Neural cell (in vitro differentiated cells): ENCODE data around the gene PLEKHA3. TPM values are rescaled to one million over a fixed set of nuclear protein-coding genes. Genes with fewer than 3 reads are reported as not detected.

ENCODE experiments used
- H2AFZ ChIP-seq: fragments of 200-600, 300-800 bp; sonication (generic), shearing (Covaris generic); 2 replicates; pipeline ENCODE4 v1.6.0; 2014; ENCODE audit warnings: low read depth, mild to moderate bottlenecking, antibody characterized with exemption, low read length, moderate library complexity
- H3F3A ChIP-seq: fragments of 200-600 bp; shearing (Covaris generic); 2 replicates; pipeline ENCODE4 v1.6.1; 2016; ENCODE audit warnings: mild to moderate bottlenecking, moderate library complexity, mixed read lengths, antibody characterized with exemption, low read length; ENCODE audit not compliant: insufficient read depth, poor library complexity, severe bottlenecking
- H3K27ac ChIP-seq: fragments of 200-600, 300-800 bp; sonication (generic), shearing (Covaris generic); 2 replicates; pipeline ENCODE4 v1.5.1; 2014; ENCODE audit warnings: mild to moderate bottlenecking, low read length, moderate library complexity
- H3K27me3 ChIP-seq: fragments of 300-800, 200-600 bp; sonication (generic), shearing (Covaris generic); 2 replicates; pipeline ENCODE4 v1.6.0; 2014; ENCODE audit warnings: mild to moderate bottlenecking, low read depth, low read length, moderate library complexity; ENCODE audit not compliant: insufficient read depth
- H3K36me3 ChIP-seq: fragments of 300-800, 200-600 bp; sonication (generic), shearing (Covaris generic); 2 replicates; pipeline ENCODE4 v1.5.1; 2014; ENCODE audit warnings: mild to moderate bottlenecking, antibody characterized with exemption, low read length, moderate library complexity; ENCODE audit not compliant: insufficient read depth
- H3K4me2 ChIP-seq: fragments of 300-800, 200-600 bp; sonication (generic), shearing (Covaris generic); 2 replicates; pipeline ENCODE4 v1.6.0; 2014; ENCODE audit warnings: mild to moderate bottlenecking, low read length
- H3K4me3 ChIP-seq: fragments of 300-800, 200-600 bp; sonication (generic), shearing (Covaris generic); 2 replicates; pipeline ENCODE4 v1.5.1; 2014; ENCODE audit warnings: mild to moderate bottlenecking, low read length, moderate library complexity
- H3K79me2 ChIP-seq: fragments of 200-600 bp; shearing (Covaris generic); replicated peaks from 2 replicates; pipeline ENCODE4 v1.6.0; 2014; ENCODE audit warnings: mild to moderate bottlenecking, low read length, moderate library complexity; ENCODE audit not compliant: insufficient read depth
- H3K9ac ChIP-seq: fragments of 300-800, 200-600 bp; sonication (generic), shearing (Covaris generic); 2 replicates; pipeline ENCODE4 v1.6.1; 2016; ENCODE audit warnings: mild to moderate bottlenecking, low read length, mixed read lengths
- H3K9me2 ChIP-seq: fragments of 200-600 bp; shearing (Covaris generic); 2 replicates; pipeline ENCODE4 v1.6.1; 2016; ENCODE audit warnings: mild to moderate bottlenecking, low read length, mixed read lengths; ENCODE audit not compliant: insufficient read depth
- H3K9me3 ChIP-seq: fragments of 200-600, 300-800 bp; sonication (generic), shearing (Covaris generic); 2 replicates; pipeline ENCODE4 v1.6.1; 2016; ENCODE audit warnings: mild to moderate bottlenecking, mixed run types, low read length, moderate library complexity, mixed read lengths
- H4K20me1 ChIP-seq: fragments of 200-600 bp; shearing (Covaris generic); 2 replicates; pipeline ENCODE4 v1.6.1; 2016; ENCODE audit warnings: mild to moderate bottlenecking, mixed run types; ENCODE audit not compliant: insufficient read depth
- CTCF ChIP-seq: fragments of 450-650 bp; IDR thresholded peaks from 2 replicates; pipeline ENCODE4 v1.5.1; 2014; ENCODE audit warnings: antibody characterized with exemption, mild to moderate bottlenecking, moderate library complexity; ENCODE audit not compliant: poor library complexity, severe bottlenecking
- EP300 ChIP-seq: fragments of 450-650 bp; conservative IDR thresholded peaks from 2 replicates; pipeline ENCODE4 v1.6.1; 2014; ENCODE audit warnings: antibody characterized with exemption, mild to moderate bottlenecking, moderate library complexity; ENCODE audit not compliant: poor library complexity, severe bottlenecking
- EZH2 ChIP-seq: fragments of 200-600, 300-800 bp; shearing (Covaris generic), sonication (generic); IDR thresholded peaks from 2 replicates; pipeline ENCODE4 v1.6.1; 2014; ENCODE audit warnings: antibody characterized with exemption, low read length, borderline replicate concordance, mild to moderate bottlenecking; ENCODE audit not compliant: insufficient read depth, poor library complexity, severe bottlenecking
- MXI1 ChIP-seq: fragments of 450-650 bp; conservative IDR thresholded peaks from 2 replicates; pipeline ENCODE4 v1.6.1; 2014; ENCODE audit warnings: antibody characterized with exemption, mild to moderate bottlenecking; ENCODE audit not compliant: poor library complexity, severe bottlenecking
- POLR2AphosphoS5 ChIP-seq: IDR thresholded peaks from 2 replicates; pipeline ENCODE4 v1.6.1; 2012
- RAD21 ChIP-seq: fragments of 450-650 bp; conservative IDR thresholded peaks from 2 replicates; pipeline ENCODE4 v1.6.1; 2014; ENCODE audit warnings: antibody characterized with exemption, mild to moderate bottlenecking, moderate library complexity
- REST ChIP-seq: IDR thresholded peaks from 2 replicates; pipeline ENCODE4 v1.6.1; 2012; ENCODE audit warnings: borderline replicate concordance
- SMC3 ChIP-seq: fragments of 450-650 bp; conservative IDR thresholded peaks from 2 replicates; pipeline ENCODE4 v1.6.1; 2014; ENCODE audit warnings: antibody characterized with exemption, mild to moderate bottlenecking, moderate library complexity; ENCODE audit not compliant: poor library complexity
- TAF1 ChIP-seq: IDR thresholded peaks from 2 replicates; pipeline ENCODE4 v1.6.1; 2012; ENCODE audit warnings: low read depth
- polyA plus RNA-seq: library from polyadenylated mRNA; depleted of rRNA; stranded (reverse); fragments of >200 nt; gene quantifications from 2 replicates; pipeline ENCODE4 v1.2.3, GENCODE V29; 2014

The PLEKHA3 gene
- polyA plus RNA-seq, 1 donor from 2014 or later = 16.8 TPM

- no peaks in the 10 kb centered on the region for H3F3A ChIP-seq
- H3K27me3 ChIP-seq = no peaks in the 10 kb centered on the region
- no peak overlapping the region for H3K9ac ChIP-seq
- no peak overlapping the region for H3K4me3 ChIP-seq
- H3K9me3 ChIP-seq = no peaks in the 10 kb centered on the region
- no peak overlapping the region for H2AFZ ChIP-seq
- H4K20me1 ChIP-seq = no peaks in the 10 kb centered on the region
- TF ChIP-seq EP300 (no peak), SMC3 (no peak), CTCF (no peak), TAF1 (no peak), REST (no peak), RAD21 (no peak), POLR2AphosphoS5 (no peak), EZH2 (no peak), MXI1 (no peak)
- peaks cover 46% of the 10 kb centered on the region for H3K79me2 ChIP-seq
- no peaks in the 10 kb centered on the region for H3K9me2 ChIP-seq
- H3K36me3 ChIP-seq = no peaks in the 10 kb centered on the region
- no peak overlapping the region for H3K4me2 ChIP-seq
- no peak overlapping the region for H3K27ac ChIP-seq
Observed at GRCh38 chr2:178484245-178485041, 4.2 kb downstream of the PLEKHA3 start.

DNA sequence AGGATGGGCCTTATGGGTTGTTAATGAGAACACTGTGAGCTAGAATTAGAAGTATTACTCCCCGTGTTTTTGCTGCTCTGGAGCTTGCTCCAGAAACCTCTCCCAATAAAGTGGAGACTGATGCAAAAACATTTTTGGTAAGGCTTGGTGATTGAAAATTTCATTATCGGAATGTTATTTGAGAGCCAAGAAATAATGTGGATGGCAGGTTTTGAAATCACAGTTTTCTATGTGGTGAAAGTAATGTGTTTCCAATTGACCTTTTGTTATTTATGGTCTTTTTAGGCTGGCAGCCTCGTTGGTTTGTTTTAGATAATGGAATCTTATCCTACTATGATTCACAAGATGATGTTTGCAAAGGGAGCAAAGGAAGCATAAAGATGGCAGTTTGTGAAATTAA, 5.1 kb downstream of the PLEKHA3 start:
- Histone ChIP-seq H3K4me2 (no peak overlapping the region), H3K27me3 (no peaks in the 10 kb centered on the region), H3K27ac (no peak overlapping the region), H3K36me3 (no peaks in the 10 kb centered on the region), H3F3A (no peaks in the 10 kb centered on the region), H3K9me2 (no peaks in the 10 kb centered on the region), H3K9me3 (no peaks in the 10 kb centered on the region), H3K4me3 (no peak overlapping the region), H3K9ac (no peak overlapping the region), H2AFZ (no peak overlapping the region), H4K20me1 (no peaks in the 10 kb centered on the region), H3K79me2 (peaks cover 46% of the 10 kb centered on the region)
- TF ChIP-seq REST (no peak), EP300 (no peak), SMC3 (no peak)
